Neural progenitor cell (in vitro differentiated cells): ENCODE measurements around the gene KCTD2.

ENCODE experiments used
- CTCF ChIP-seq: fragments of 200-600 bp; sonication (generic); IDR thresholded peaks from 2 replicates; pipeline ENCODE4 v1.5.1; 2017; ENCODE audit warnings: antibody characterized with exemption, mild to moderate bottlenecking
- EZH2 ChIP-seq: fragments of 200-600 bp; sonication (generic); IDR thresholded peaks from 2 replicates; pipeline ENCODE4 v1.6.1; 2017; ENCODE audit warnings: antibody characterized with exemption, mild to moderate bottlenecking, moderate library complexity

GRCh38 chr17:75077496-75078283 is 30.7 kb downstream of the KCTD2 start:
- TF ChIP-seq CTCF (no peak), EZH2 (no peak)
